Large intestine (tissue), 3 donors: ENCODE measurements around the gene PIGB. TPM values are rescaled to one million over a fixed set of nuclear protein-coding genes. Genes with fewer than 3 reads are reported as not detected.
"Not testable (repeated sequence)": the region's sequence is repeated elsewhere in the genome, so short reads cannot be mapped to it uniquely, and the experiment has no call there.

Experiments
- DNase-seq, 2 donors: peaks; one replicate each; pipeline versions ENCODE4 v3.0.0 to v3.0.0-alpha.2; 2013
- H3K27ac ChIP-seq: one replicate; pipeline ENCODE4 v1.5.1; 2013; ENCODE audit warnings: low read length
- H3K27me3 ChIP-seq: 2 replicates; pipeline ENCODE4 v1.6.1; 2013; ENCODE audit warnings: low read length; ENCODE audit not compliant: control insufficient read depth, insufficient read depth
- H3K36me3 ChIP-seq: 2 replicates; pipeline ENCODE4 v1.6.1; 2013; ENCODE audit warnings: low read length; ENCODE audit not compliant: control insufficient read depth, insufficient read depth
- H3K4me1 ChIP-seq: one replicate; pipeline ENCODE4 v1.6.1; 2013; ENCODE audit warnings: low read length; ENCODE audit not compliant: control insufficient read depth, insufficient read depth
- H3K4me3 ChIP-seq: one replicate; pipeline ENCODE4 v1.5.1; 2013; ENCODE audit warnings: low read length
- H3K9me3 ChIP-seq: one replicate; pipeline ENCODE4 v1.6.1; 2013; ENCODE audit warnings: mild to moderate bottlenecking, low read depth, low read length, moderate library complexity; ENCODE audit not compliant: control insufficient read depth
- WGBS: methylation state at CpG from one replicate; pipeline ENCODE4 v1.1.5; 2013; ENCODE audit warnings: low lambda C conversion rate; ENCODE audit not compliant: insufficient coverage; 5-methylcytosine and 5-hydroxymethylcytosine counted together
- polyA plus RNA-seq: library from polyadenylated mRNA; unstranded; fragments of 120-200 nt; gene quantifications from one replicate; pipeline ENCODE4 v1.2.1, GENCODE V29; 2013

PIGB gene
- polyA plus RNA-seq, 1 donor: 12.6 TPM

- not testable (repeated sequence) for H3K36me3 ChIP-seq, DNase-seq, H3K4me3 ChIP-seq, H3K9me3 ChIP-seq, H3K4me1 ChIP-seq, H3K27me3 ChIP-seq, H3K27ac ChIP-seq
- no CpG with 5 or more reads among the region's 32 CpGs for WGBS
Measured at GRCh38 chr15:55302801-55303200, 16.2 kb upstream of the PIGB start.

- H3K36me3 ChIP-seq: peaks cover 2% of the 10 kb centered on the region
- DNase-seq: peak in 1 of 2 donors; percentile 20
- no peaks in the 10 kb centered on the region for H3K27me3 ChIP-seq
- H3K27ac ChIP-seq: peak overlapping the region; percentile 61
- H3K4me1 ChIP-seq: peaks cover 2% of the 10 kb centered on the region
- no peaks in the 10 kb centered on the region for H3K9me3 ChIP-seq
- no CpG with 5 or more reads among the region's 4 CpGs for WGBS
- peak overlapping the region; percentile 87 for H3K4me3 ChIP-seq
Measured at GRCh38 chr15:55319537-55320237, 665 bp downstream of the PIGB start.

GRCh38 chr15:55320238-55320550 is 1.2 kb downstream of the PIGB start:
- 87% methylated on average over 2 of the region's 2 CpGs for WGBS
- peaks cover 2% of the 10 kb centered on the region for H3K4me1 ChIP-seq
- no peak for DNase-seq
- no peak overlapping the region for H3K27ac ChIP-seq
- H3K36me3 ChIP-seq: peaks cover 2% of the 10 kb centered on the region
- H3K9me3 ChIP-seq: no peaks in the 10 kb centered on the region
- H3K4me3 ChIP-seq: no peak overlapping the region
- H3K27me3 ChIP-seq: no peaks in the 10 kb centered on the region

GRCh38 chr15:55320963-55321362 is 1.9 kb downstream of the PIGB start:
- Histone ChIP-seq H3K27ac (no peak overlapping the region), H3K36me3 (peaks cover 2% of the 10 kb centered on the region), H3K27me3 (no peaks in the 10 kb centered on the region), H3K9me3 (no peaks in the 10 kb centered on the region), H3K4me1 (peaks cover 2% of the 10 kb centered on the region), H3K4me3 (no peak overlapping the region)
- no CpG with 5 or more reads among the region's 1 CpG for WGBS
- DNase-seq: no peak

- Histone ChIP-seq H3K27me3 (no peaks in the 10 kb centered on the region), H3K36me3 (peaks cover 4% of the 10 kb centered on the region), H3K4me3 (no peak overlapping the region), H3K4me1 (peaks cover 2% of the 10 kb centered on the region), H3K9me3 (no peaks in the 10 kb centered on the region), H3K27ac (no peak overlapping the region)
- WGBS: no CpG with 5 or more reads among the region's 5 CpGs
- DNase-seq: no peak
Measured at GRCh38 chr15:55322467-55322866, 3.4 kb downstream of the PIGB start.

GRCh38 chr15:55327387-55327786 is 8.4 kb downstream of the PIGB start:
- Histone ChIP-seq H3K36me3 (peaks cover 15% of the 10 kb centered on the region), H3K4me3 (no peak overlapping the region), H3K27me3 (no peaks in the 10 kb centered on the region), H3K4me1 (no peaks in the 10 kb centered on the region), H3K27ac (no peak overlapping the region), H3K9me3 (no peaks in the 10 kb centered on the region)
- DNase-seq: no peak
- WGBS: no CpG with 5 or more reads among the region's 1 CpG

GRCh38 chr15:55334371-55334770 is 15.3 kb downstream of the PIGB start:
- H3K36me3 ChIP-seq: peaks cover 17% of the 10 kb centered on the region
- DNase-seq: no peak
- no peak overlapping the region for H3K27ac ChIP-seq
- no peak overlapping the region for H3K4me3 ChIP-seq
- 100% methylated on average over 2 of the region's 5 CpGs for WGBS
- no peaks in the 10 kb centered on the region for H3K27me3 ChIP-seq
- H3K9me3 ChIP-seq: no peaks in the 10 kb centered on the region
- no peaks in the 10 kb centered on the region for H3K4me1 ChIP-seq

GRCh38 chr15:55334997-55335396 is 16.0 kb downstream of the PIGB start:
- Histone ChIP-seq H3K27me3 (no peaks in the 10 kb centered on the region), H3K4me3 (no peak overlapping the region), H3K9me3 (no peaks in the 10 kb centered on the region), H3K4me1 (no peaks in the 10 kb centered on the region), H3K27ac (no peak overlapping the region), H3K36me3 (peaks cover 17% of the 10 kb centered on the region)
- 100% methylated on average over 1 of the region's 1 CpG for WGBS
- no peak for DNase-seq

- H3K4me3 ChIP-seq: no peak overlapping the region
- DNase-seq: no peak
- no CpG with 5 or more reads among the region's 1 CpG for whole genome bisulfite sequencing
- no peaks in the 10 kb centered on the region for H3K9me3 ChIP-seq
- no peaks in the 10 kb centered on the region for H3K27me3 ChIP-seq
- H3K4me1 ChIP-seq: no peaks in the 10 kb centered on the region
- peaks cover 11% of the 10 kb centered on the region for H3K36me3 ChIP-seq
- H3K27ac ChIP-seq: no peak overlapping the region
Measured at GRCh38 chr15:55337160-55337559, 18.1 kb downstream of the PIGB start.

- H3K4me3 ChIP-seq: no peak overlapping the region
- H3K9me3 ChIP-seq: no peaks in the 10 kb centered on the region
- H3K27me3 ChIP-seq: no peaks in the 10 kb centered on the region
- no peaks in the 10 kb centered on the region for H3K4me1 ChIP-seq
- peaks cover 3% of the 10 kb centered on the region for H3K36me3 ChIP-seq
- no peak for DNase-seq
- H3K27ac ChIP-seq: no peak overlapping the region
- WGBS: no CpG with 5 or more reads among the region's 2 CpGs
Measured at GRCh38 chr15:55343168-55343567, 24.1 kb downstream of the PIGB start.

- H3K4me3 ChIP-seq: no peak overlapping the region
- H3K9me3 ChIP-seq: no peaks in the 10 kb centered on the region
- no peak for DNase-seq
- H3K36me3 ChIP-seq: peaks cover 5% of the 10 kb centered on the region
- H3K27me3 ChIP-seq: no peaks in the 10 kb centered on the region
- no peak overlapping the region for H3K27ac ChIP-seq
- H3K4me1 ChIP-seq: no peaks in the 10 kb centered on the region
- WGBS: no CpG with 5 or more reads among the region's 2 CpGs
Measured at GRCh38 chr15:55344206-55344605, 25.2 kb downstream of the PIGB start.
